SK-N-SH (cell line): ENCODE data around the gene ERO1A. TPM values are rescaled to one million over a fixed set of nuclear protein-coding genes. Genes with fewer than 3 reads are reported as not detected.

Source experiments
- CTCF ChIA-PET: fragments of 300-600, 350-600 bp; formaldehyde crosslinking; extraction: SDS; loops from one replicate; lab custom pipeline; 2021; lab: Yijun Ruan, JAX
- POLR2A ChIA-PET: fragments of 350-600 bp; sonication (Branson Sonifier 250); formaldehyde crosslinking; extraction: SDS; loops from one replicate; lab custom pipeline; 2020; ENCODE audit warnings: antibody characterized with exemption, inconsistent platforms; lab: Yijun Ruan, JAX
- DNase-seq: peaks from one replicate; pipeline ENCODE4 v3.0.0; 2012
- H2AFZ ChIP-seq: fragments of 200-600 bp; sonication (generic); 2 replicates; pipeline ENCODE4 v1.8.1; 2016; ENCODE audit warnings: antibody characterized with exemption, mild to moderate bottlenecking, low read depth
- H3F3A ChIP-seq: fragments of 200-600 bp; sonication (generic); replicated peaks from 2 replicates; pipeline ENCODE3; 2016; ENCODE audit warnings: antibody characterized with exemption, mild to moderate bottlenecking; ENCODE audit not compliant: insufficient read depth
- H3K27ac ChIP-seq, 2 experiments: fragments of 200-500 bp in 1 of 2; fragments of 200-600 bp in 1 of 2; sonication (Bioruptor generic) in 1 of 2; sonication (generic), shearing (Covaris generic) in 1 of 2; 2 replicates each; pipeline versions ENCODE4 v1.5.1 to v1.6.1; 2014 to 2016; ENCODE audit warnings: low read depth in 2 of 2, inconsistent platforms in 1 of 2, low read length in 1 of 2, mild to moderate bottlenecking in 1 of 2, mixed read lengths in 1 of 2
- H3K27me3 ChIP-seq: fragments of 200-600 bp; sonication (generic), shearing (Covaris generic); 2 replicates; pipeline ENCODE4 v1.6.1; 2016; ENCODE audit warnings: mixed run types; ENCODE audit not compliant: insufficient read depth
- H3K36me3 ChIP-seq, 2 experiments: fragments of 200-500 bp in 1 of 2; fragments of 200-600 bp in 1 of 2; sonication (Bioruptor generic) in 1 of 2; sonication (generic) in 1 of 2; replicated peaks in 1 of 2; 2 replicates each; pipeline versions ENCODE3 to v1.5.1; 2014 to 2016; ENCODE audit warnings: low read length in 1 of 2, mild to moderate bottlenecking in 1 of 2; ENCODE audit not compliant: insufficient read depth in 2 of 2, control insufficient read depth in 1 of 2
- H3K4me1 ChIP-seq, 2 experiments: fragments of 200-500 bp in 1 of 2; fragments of 200-600 bp in 1 of 2; sonication (Bioruptor generic) in 1 of 2; sonication (generic), shearing (Covaris generic) in 1 of 2; 2 replicates each; pipeline versions ENCODE4 v1.5.1 to v1.6.1; 2014 to 2016; ENCODE audit warnings: low read depth in 1 of 2, low read length in 1 of 2, mixed run types in 1 of 2; ENCODE audit not compliant: insufficient read depth in 2 of 2, control insufficient read depth in 1 of 2
- H3K4me2 ChIP-seq: fragments of 200-600 bp; sonication (generic), shearing (Covaris generic); 2 replicates; pipeline ENCODE4 v1.6.1; 2017; ENCODE audit warnings: mixed run types
- H3K4me3 ChIP-seq, 2 experiments: fragments of 200-500 bp in 1 of 2; fragments of 200-600 bp in 1 of 2; sonication (Bioruptor generic) in 1 of 2; sonication (generic), shearing (Covaris generic) in 1 of 2; 2 replicates each; pipeline versions ENCODE4 v1.5.1 to v1.8.1; 2014 to 2016; ENCODE audit warnings: low read depth in 2 of 2, inconsistent platforms in 1 of 2, low read length in 1 of 2, mild to moderate bottlenecking in 1 of 2, mixed read lengths in 1 of 2, moderate library complexity in 1 of 2
- H3K79me2 ChIP-seq: fragments of 200-600 bp; sonication (generic); 2 replicates; pipeline ENCODE4 v1.8.1; 2017; ENCODE audit warnings: mild to moderate bottlenecking; ENCODE audit not compliant: insufficient read depth
- H3K9ac ChIP-seq: fragments of 200-600 bp; sonication (generic); 2 replicates; pipeline ENCODE4 v1.6.1; 2017; ENCODE audit warnings: mixed run types
- H3K9me2 ChIP-seq: fragments of 200-600 bp; sonication (generic); 2 replicates; pipeline ENCODE4 v1.6.1; 2017; ENCODE audit warnings: mixed run types
- H3K9me3 ChIP-seq: fragments of 200-600 bp; sonication (generic); 2 replicates; pipeline ENCODE4 v1.6.1; 2017; ENCODE audit warnings: mixed run types, mild to moderate bottlenecking, moderate library complexity
- H4K20me1 ChIP-seq: fragments of 200-600 bp; sonication (generic); 2 replicates; pipeline ENCODE4 v1.6.1; 2017; ENCODE audit warnings: mild to moderate bottlenecking, mixed run types; ENCODE audit not compliant: insufficient read depth
- CHD2 ChIP-seq: fragments of 150-350 bp; IDR thresholded peaks from 2 replicates; pipeline ENCODE4 v1.6.1; 2018; ENCODE audit warnings: low read length; ENCODE audit not compliant: partially characterized antibody
- EP300 ChIP-seq, 2 experiments: IDR thresholded peaks; 2 replicates each; pipeline versions ENCODE4 v1.4.0 to v1.6.1; 2012; ENCODE audit warnings: borderline replicate concordance in 1 of 2, low read depth in 1 of 2, low read length in 1 of 2
- EZH2phosphoT487 ChIP-seq: fragments of 200-600 bp; sonication (generic); IDR thresholded peaks from 2 replicates; pipeline ENCODE4 v1.6.1; 2017; ENCODE audit warnings: low read depth, mixed run types, mild to moderate bottlenecking, antibody characterized with exemption, moderate library complexity, borderline replicate concordance
- GABPA ChIP-seq: IDR thresholded peaks from 2 replicates; pipeline ENCODE4 v1.4.0; 2012; ENCODE audit warnings: low read depth, mild to moderate bottlenecking
- GATA2 ChIP-seq: sonication (generic); formaldehyde crosslinking; IDR thresholded peaks from 2 replicates; pipeline ENCODE4 v1.5.0; 2020; ENCODE audit warnings: mild to moderate bottlenecking, missing genetic modification reagents
- IRF3 ChIP-seq: fragments of 150-350 bp; IDR thresholded peaks from 2 replicates; pipeline ENCODE4 v1.6.1; 2016; ENCODE audit warnings: mild to moderate bottlenecking, low read depth, low read length
- JUND ChIP-seq: IDR thresholded peaks from 2 replicates; pipeline ENCODE4 v1.4.0; 2012
- MAX ChIP-seq: IDR thresholded peaks from 2 replicates; pipeline ENCODE4 v1.4.0; 2012; ENCODE audit warnings: low read depth
- NFIC ChIP-seq: IDR thresholded peaks from 2 replicates; pipeline ENCODE4 v1.4.0; 2012; ENCODE audit warnings: borderline replicate concordance
- NRF1 ChIP-seq: IDR thresholded peaks from 2 replicates; pipeline ENCODE4 v1.6.1; 2012; ENCODE audit warnings: low read depth, mild to moderate bottlenecking, low read length
- PBX3 ChIP-seq: IDR thresholded peaks from 2 replicates; pipeline ENCODE4; 2012
- REST ChIP-seq: IDR thresholded peaks from 2 replicates; pipeline ENCODE4 v1.6.1; 2012; ENCODE audit warnings: mild to moderate bottlenecking, low read depth, low read length, moderate library complexity
- RFX5 ChIP-seq: IDR thresholded peaks from 2 replicates; pipeline ENCODE4 v1.6.1; 2012; ENCODE audit warnings: mild to moderate bottlenecking, improper control_type of control experiment, low read length
- SIN3A ChIP-seq: IDR thresholded peaks from 2 replicates; pipeline ENCODE4 v1.6.1; 2012; ENCODE audit warnings: low read depth, mild to moderate bottlenecking, low read length, moderate library complexity, borderline replicate concordance
- TEAD4 ChIP-seq: IDR thresholded peaks from 2 replicates; pipeline ENCODE4 v1.4.0; 2012; ENCODE audit warnings: mild to moderate bottlenecking, borderline replicate concordance; ENCODE audit not compliant: insufficient read depth
- USF1 ChIP-seq: IDR thresholded peaks from 2 replicates; pipeline ENCODE4 v1.4.0; 2012; ENCODE audit warnings: low read depth, borderline replicate concordance
- USF2 ChIP-seq: fragments of 150-350 bp; IDR thresholded peaks from 2 replicates; pipeline ENCODE4 v1.6.1; 2017; ENCODE audit warnings: antibody characterized with exemption, low read length, low read depth, borderline replicate concordance
- YY1 ChIP-seq: IDR thresholded peaks from 2 replicates; pipeline ENCODE4 v1.4.0; 2012; ENCODE audit warnings: low read depth, mild to moderate bottlenecking
- WGBS: methylation state at CpG from one replicate; pipeline ENCODE4 v1.1.6; 2017; ENCODE audit warnings: low lambda C conversion rate; 5-methylcytosine and 5-hydroxymethylcytosine counted together
- polyA plus RNA-seq, 3 experiments: library from polyadenylated mRNA; depleted of rRNA; stranded (reverse); fragments of >200 nt; gene quantifications; 2 replicates each; pipeline ENCODE4 v1.2.3, GENCODE V29; 2012

The ERO1A gene
- polyA plus RNA-seq, 1 of the 3 experiments (the other 2 are of a cell fraction), result 19.3 TPM

GRCh38 chr14:52602131-52602530, 93.2 kb downstream of the ERO1A start:
- Histone ChIP-seq H3K9me3 (no peaks in the 10 kb centered on the region), H3K4me1 (no peaks in the 10 kb centered on the region), H3K79me2 (no peaks in the 10 kb centered on the region), H3K27ac (no peak overlapping the region), H3K4me3 (no peak overlapping the region), H3K27me3 (no peaks in the 10 kb centered on the region), H3K36me3 (no peaks in the 10 kb centered on the region), H3K9me2 (no peaks in the 10 kb centered on the region), H3F3A (no peaks in the 10 kb centered on the region), H2AFZ (no peak overlapping the region), H3K9ac (no peak overlapping the region), H3K4me2 (no peak overlapping the region), H4K20me1 (no peaks in the 10 kb centered on the region)
- ChIA-PET CTCF (interaction anchor here (0.6 kb wide), 1 partner anchor 474 kb away, joined by 3 read pairs; no protein-coding TSS in a partner anchor), POLR2A (no interaction called here)
- no peak for DNase-seq
- TF ChIP-seq NFIC, result no peak
- no peak for TF ChIP-seq EZH2phosphoT487
- TF ChIP-seq CHD2, result no peak
- TF ChIP-seq USF2, result no peak
- no peak for TF ChIP-seq EP300 (IDR thresholded peaks at IDR 0.05; ENCODE audit: borderline replicate concordance in 1 of 2, low read depth in 1 of 2, low read length in 1 of 2)
- TF ChIP-seq GABPA, result no peak
- no peak for TF ChIP-seq NRF1
- no peak for TF ChIP-seq MAX
- no peak for TF ChIP-seq JUND
- no peak for TF ChIP-seq TEAD4
- no peak for TF ChIP-seq SIN3A
- TF ChIP-seq RFX5, result no peak
- no peak for TF ChIP-seq YY1
- TF ChIP-seq IRF3, result no peak
- no peak for TF ChIP-seq PBX3
- no peak for TF ChIP-seq GATA2 (CRISPR knock-in tag)
- WGBS, result 89% methylated on average over 1 of the region's 1 CpG

GRCh38 chr14:52599974-52600373, 95.4 kb downstream of the ERO1A start:
- H2AFZ ChIP-seq, result no peak overlapping the region
- H3F3A ChIP-seq, result no peaks in the 10 kb centered on the region
- no peak overlapping the region for H3K27ac ChIP-seq
- WGBS, result 69% methylated on average over 3 of the region's 3 CpGs
- no peaks in the 10 kb centered on the region for H3K79me2 ChIP-seq
- no peaks in the 10 kb centered on the region for H3K9me3 ChIP-seq
- no peak overlapping the region for H3K4me3 ChIP-seq
- no peaks in the 10 kb centered on the region for H3K4me1 ChIP-seq
- H3K36me3 ChIP-seq, result no peaks in the 10 kb centered on the region
- ChIA-PET CTCF (no interaction called here), POLR2A (no interaction called here)
- no peaks in the 10 kb centered on the region for H3K27me3 ChIP-seq
- H3K9me2 ChIP-seq, result no peaks in the 10 kb centered on the region
- no peak overlapping the region for H3K4me2 ChIP-seq
- H4K20me1 ChIP-seq, result no peaks in the 10 kb centered on the region
- H3K9ac ChIP-seq, result no peak overlapping the region
- no peak for DNase-seq
- TF ChIP-seq IRF3 (no peak), USF1 (no peak), REST (no peak), NRF1 (no peak), USF2 (no peak)
